Natural killer cell treated with Interleukin-12 subunit alpha and Interleukin-12 subunit beta and Interleukin-15 and Interleukin-18, amount 100 ng/mL, for 72 hours (primary cell): Measurements from ENCODE around the gene MXI1. TPM values are rescaled to one million over a fixed set of nuclear protein-coding genes. Genes with fewer than 3 reads are reported as not detected.

Experiments
- ATAC-seq, 2 donors: fragments of 150-1000 bp; cut with Tn5 transposase in 1 of 2; sonication (Bioruptor Pico), chemical (Tn5 transposase) in 1 of 2; 2 replicates each; pipeline ENCODE4 v1.10.0; 2021
- DNase-seq: peaks from one replicate; pipeline ENCODE4 v3.0.0; 2022; ENCODE audit warnings: low spot score
- H3K27ac Mint-ChIP-seq, 2 donors: 1 replicate in 1 of 2; 2 replicates in 1 of 2; pipeline ENCODE4 v1.8.0; 2022; ENCODE audit warnings: mixed read lengths in 2 of 2, mild to moderate bottlenecking in 1 of 2, moderate library complexity in 1 of 2
- H3K27me3 Mint-ChIP-seq, 2 donors: 1 replicate in 1 of 2; 2 replicates in 1 of 2; pipeline ENCODE4 v1.8.0; 2022; ENCODE audit warnings: mixed read lengths in 2 of 2
- H3K36me3 Mint-ChIP-seq: one replicate; pipeline ENCODE4 v1.8.0; 2022; ENCODE audit warnings: mixed read lengths
- H3K4me1 Mint-ChIP-seq, 2 donors: 1 replicate in 1 of 2; 2 replicates in 1 of 2; pipeline ENCODE4 v1.8.0; 2022; ENCODE audit warnings: low read depth in 2 of 2, mixed read lengths in 2 of 2, mild to moderate bottlenecking in 1 of 2
- H3K4me3 Mint-ChIP-seq: one replicate; pipeline ENCODE4 v1.8.0; 2022; ENCODE audit warnings: mixed read lengths
- H3K9me3 Mint-ChIP-seq: 2 replicates; pipeline ENCODE4 v1.8.0; 2022; ENCODE audit warnings: mixed read lengths
- total RNA-seq, 2 donors: library from RNA; stranded (reverse); gene quantifications; one replicate each; pipeline ENCODE4 v1.2.3, GENCODE V29; 2022

Gene MXI1
- total RNA-seq, 2 donors from 2014 or later, result 6.4 to 7.3 TPM

DNA sequence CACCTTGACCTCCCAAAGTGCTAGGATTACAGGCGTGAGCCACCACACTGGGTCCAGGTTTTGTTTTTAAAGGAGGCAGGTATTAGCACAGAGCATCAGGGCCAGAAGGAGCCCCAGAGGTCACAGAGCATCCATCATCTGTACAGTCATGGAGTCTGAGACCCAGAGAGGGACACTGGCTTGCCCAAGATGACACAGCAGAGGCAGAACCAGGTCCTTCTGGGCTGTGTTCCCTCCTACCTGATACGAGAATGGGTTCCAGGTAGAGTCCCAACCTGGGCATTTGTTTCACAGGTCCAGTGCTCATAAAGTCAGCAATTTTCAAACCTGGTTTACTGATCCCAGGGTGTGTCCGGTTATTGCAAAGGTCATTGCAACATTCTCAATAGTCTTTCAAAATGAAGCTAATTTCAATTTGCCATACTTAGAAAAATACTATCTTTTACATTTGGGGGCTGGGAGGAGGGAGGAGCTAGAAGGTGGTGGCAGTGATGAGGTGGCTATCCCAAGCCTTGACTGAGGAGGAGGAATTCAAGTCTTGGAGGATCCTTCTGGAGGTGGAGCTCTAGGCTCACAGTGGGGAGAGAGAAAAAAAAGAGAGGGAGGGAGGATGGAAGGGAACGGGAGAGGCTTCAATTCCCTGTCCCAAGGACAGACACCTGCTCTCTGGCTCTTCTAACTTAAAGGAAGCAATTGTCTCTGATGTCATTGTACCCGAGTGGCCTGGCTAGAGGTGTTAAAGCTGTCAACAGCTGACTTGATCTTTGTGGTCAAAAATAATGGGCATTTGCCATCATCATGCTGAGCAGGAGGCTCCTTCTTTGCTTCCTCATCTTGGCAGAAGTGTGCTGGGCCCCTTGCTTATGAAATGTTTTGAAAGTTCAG lies 8.1 kb downstream of the MXI1 start:
- no peak overlapping the region for H3K4me3 Mint-ChIP-seq
- H3K9me3 Mint-ChIP-seq, result no peaks in the 10 kb centered on the region
- DNase-seq (no peak), ATAC-seq (no peak)
- H3K36me3 Mint-ChIP-seq, result no peaks in the 10 kb centered on the region
- H3K27me3 Mint-ChIP-seq, result peaks cover 32 to 37% of the 10 kb centered on the region in 2 donors
- H3K4me1 Mint-ChIP-seq, result peaks cover 14 to 21% of the 10 kb centered on the region in 2 donors
- H3K27ac Mint-ChIP-seq, result no peak overlapping the region

DNA sequence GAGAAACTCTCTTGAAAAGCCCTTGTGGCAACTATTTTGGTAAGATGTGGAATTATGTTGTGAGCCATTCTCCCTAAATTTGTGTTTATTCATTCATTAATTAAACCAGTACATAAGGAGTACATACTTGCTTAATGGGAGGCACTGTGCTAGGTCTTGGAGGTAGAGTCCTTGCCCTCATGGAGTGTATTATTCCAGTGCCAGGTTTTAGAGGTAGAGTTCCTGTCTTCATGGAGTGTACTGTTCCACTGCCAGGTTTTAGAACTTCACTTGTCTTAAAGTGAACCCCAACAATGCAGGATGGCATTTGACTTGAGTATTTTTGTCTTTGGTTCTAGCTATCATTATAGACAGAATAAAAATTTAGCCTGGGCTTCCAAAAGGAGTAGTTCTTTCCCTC lies 8.8 kb downstream of the MXI1 start:
- no peak overlapping the region for H3K27ac Mint-ChIP-seq
- ATAC-seq, result no peak

DNA sequence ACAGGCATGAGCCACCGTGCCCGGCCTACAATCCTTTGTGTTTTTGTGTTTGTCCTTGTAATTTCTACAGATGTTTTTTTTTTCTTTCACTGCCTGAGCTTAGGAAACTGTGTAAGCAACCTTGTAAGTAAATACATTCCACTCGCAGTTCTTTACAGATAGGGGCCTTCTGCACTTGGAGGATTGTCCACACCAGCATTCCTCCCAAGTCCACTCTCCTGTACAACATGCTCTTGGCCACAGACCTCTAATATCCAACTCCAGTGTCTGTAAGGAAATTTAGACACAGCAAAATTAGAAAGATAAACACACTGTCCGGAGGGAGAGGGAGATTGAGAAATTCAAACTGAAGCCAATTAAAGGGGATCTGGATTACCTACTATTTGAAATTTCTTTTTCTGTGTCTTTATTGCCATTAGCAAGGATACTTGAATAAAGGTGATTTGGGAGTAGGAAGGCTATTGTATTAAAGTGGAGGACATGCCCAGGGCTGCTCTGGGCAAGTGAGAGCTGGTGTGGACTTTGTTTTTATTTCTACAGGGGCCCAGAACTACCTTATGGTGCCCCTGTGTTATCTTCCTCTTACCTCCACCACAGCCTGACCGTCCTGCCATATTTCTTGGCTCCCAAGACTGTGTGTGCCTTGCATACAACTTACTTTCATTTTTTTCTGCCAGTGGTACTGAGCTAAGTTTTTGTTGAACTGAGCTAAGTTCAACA lies 9.7 kb downstream of the MXI1 start:
- H3K36me3 Mint-ChIP-seq, result no peaks in the 10 kb centered on the region
- peaks cover 11 to 16% of the 10 kb centered on the region in 2 donors for H3K4me1 Mint-ChIP-seq
- peaks cover 20 to 40% of the 10 kb centered on the region in 2 donors for H3K27me3 Mint-ChIP-seq
- no peak overlapping the region for H3K4me3 Mint-ChIP-seq
- ATAC-seq (no peak), DNase-seq (no peak)
- H3K9me3 Mint-ChIP-seq, result no peaks in the 10 kb centered on the region
- H3K27ac Mint-ChIP-seq, result no peak overlapping the region

More for the DNA sequence above, 8.8 kb downstream of the MXI1 start:
- Mint-ChIP-seq H3K36me3 (no peaks in the 10 kb centered on the region), H3K9me3 (no peaks in the 10 kb centered on the region), H3K4me1 (peaks cover 7 to 16% of the 10 kb centered on the region in 2 donors), H3K4me3 (no peak overlapping the region), H3K27me3 (peaks cover 29 to 37% of the 10 kb centered on the region in 2 donors)
- no peak for DNase-seq

DNA sequence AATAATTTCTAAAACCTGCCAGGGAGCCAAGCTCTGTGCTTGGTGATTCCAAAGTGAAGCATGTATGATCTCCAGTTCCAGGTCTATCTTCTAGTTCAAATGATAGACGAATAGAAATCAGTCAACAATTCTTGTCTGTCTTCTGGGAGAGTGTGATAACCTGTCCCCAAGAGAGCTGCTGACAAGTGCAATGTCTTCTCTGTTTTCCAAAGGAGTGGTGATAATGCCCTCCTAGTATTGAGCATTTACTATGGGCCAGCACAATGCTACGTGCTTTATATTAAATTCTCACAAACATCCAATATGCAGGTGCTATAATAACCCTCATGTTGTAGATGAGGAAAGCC lies 10.2 kb downstream of the MXI1 start:
- DNase-seq (no peak), ATAC-seq (no peak)
- peaks cover 12 to 14% of the 10 kb centered on the region in 2 donors for H3K4me1 Mint-ChIP-seq
- H3K4me3 Mint-ChIP-seq, result no peak overlapping the region
- no peaks in the 10 kb centered on the region for H3K9me3 Mint-ChIP-seq
- no peaks in the 10 kb centered on the region for H3K36me3 Mint-ChIP-seq
- peaks cover 19 to 39% of the 10 kb centered on the region in 2 donors for H3K27me3 Mint-ChIP-seq
- H3K27ac Mint-ChIP-seq, result no peak overlapping the region

DNA sequence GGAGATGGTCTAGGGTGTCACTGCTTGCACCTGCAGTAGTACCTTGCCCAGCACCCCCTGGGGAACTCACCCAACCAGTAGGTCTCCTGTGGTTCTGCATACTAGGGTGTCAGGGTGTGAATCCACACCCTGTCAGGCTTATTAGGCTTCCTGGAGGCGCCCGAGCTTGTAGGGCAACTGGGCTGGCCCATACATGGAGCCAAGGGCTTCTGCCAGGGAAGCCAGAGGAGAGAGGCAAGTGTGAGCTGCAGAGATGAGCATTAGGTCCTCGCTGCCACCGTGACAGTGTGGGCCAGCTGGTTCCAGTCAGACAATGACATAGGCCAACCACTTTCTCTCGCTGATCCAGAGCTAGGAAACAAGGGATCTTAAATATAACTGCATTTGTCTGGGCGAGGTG lies 11.2 kb downstream of the MXI1 start:
- Mint-ChIP-seq H3K4me3 (no peak overlapping the region), H3K27me3 (peaks cover 20 to 34% of the 10 kb centered on the region in 2 donors), H3K4me1 (peaks cover 14 to 15% of the 10 kb centered on the region in 2 donors), H3K27ac (no peak overlapping the region), H3K36me3 (no peaks in the 10 kb centered on the region), H3K9me3 (no peaks in the 10 kb centered on the region)
- no peak for DNase-seq
- ATAC-seq, result no peak

DNA sequence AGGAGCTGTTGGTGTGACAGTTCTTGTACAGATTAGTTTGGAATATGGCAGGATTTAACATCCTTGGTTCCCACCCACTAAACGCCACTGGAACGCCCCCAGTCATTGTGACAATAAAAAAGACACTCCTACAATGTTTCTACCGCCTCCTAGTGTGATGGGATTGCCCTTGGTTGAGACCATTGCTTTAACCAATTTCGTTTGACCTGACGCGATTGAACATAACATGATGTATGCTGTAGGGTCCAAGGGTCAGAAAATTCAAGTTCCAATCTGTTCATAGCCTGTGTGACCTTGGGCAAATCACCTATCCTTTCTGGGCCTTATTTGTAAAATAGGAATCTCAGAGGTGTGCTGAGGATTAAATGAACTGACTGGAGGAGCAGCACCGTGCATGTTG lies 12.5 kb downstream of the MXI1 start:
- Mint-ChIP-seq H3K36me3 (no peaks in the 10 kb centered on the region), H3K27me3 (peaks cover 27 to 37% of the 10 kb centered on the region in 2 donors), H3K9me3 (no peaks in the 10 kb centered on the region), H3K4me3 (no peak overlapping the region), H3K27ac (no peak overlapping the region), H3K4me1 (peaks cover 15% of the 10 kb centered on the region in 2 donors)
- DNase-seq, result no peak
- no peak for ATAC-seq

DNA sequence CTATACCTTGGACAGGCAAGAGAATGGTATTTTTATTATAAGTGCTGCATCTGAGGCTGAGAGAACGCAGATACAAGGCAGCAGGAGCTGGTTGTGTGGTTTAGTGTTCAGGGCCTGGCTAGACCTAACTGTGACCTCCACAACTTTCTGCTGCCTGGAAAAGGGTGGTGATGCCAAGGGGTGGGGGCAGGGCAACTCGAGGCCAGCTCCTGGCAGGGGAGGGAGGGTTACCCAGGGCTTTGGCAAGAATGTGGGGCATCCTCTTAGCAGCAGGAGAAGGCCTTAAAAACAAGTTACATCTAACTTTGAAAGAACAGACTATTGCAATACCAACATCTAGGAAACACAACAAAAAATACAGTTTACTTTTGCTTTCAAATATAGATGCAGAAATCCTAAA lies 13.0 kb downstream of the MXI1 start:
- Mint-ChIP-seq H3K4me3 (no peak overlapping the region), H3K36me3 (no peaks in the 10 kb centered on the region), H3K4me1 (peaks cover 19 to 20% of the 10 kb centered on the region in 2 donors), H3K27me3 (peaks cover 27 to 37% of the 10 kb centered on the region in 2 donors), H3K9me3 (no peaks in the 10 kb centered on the region), H3K27ac (no peak overlapping the region)
- DNase-seq (no peak), ATAC-seq (no peak)

DNA sequence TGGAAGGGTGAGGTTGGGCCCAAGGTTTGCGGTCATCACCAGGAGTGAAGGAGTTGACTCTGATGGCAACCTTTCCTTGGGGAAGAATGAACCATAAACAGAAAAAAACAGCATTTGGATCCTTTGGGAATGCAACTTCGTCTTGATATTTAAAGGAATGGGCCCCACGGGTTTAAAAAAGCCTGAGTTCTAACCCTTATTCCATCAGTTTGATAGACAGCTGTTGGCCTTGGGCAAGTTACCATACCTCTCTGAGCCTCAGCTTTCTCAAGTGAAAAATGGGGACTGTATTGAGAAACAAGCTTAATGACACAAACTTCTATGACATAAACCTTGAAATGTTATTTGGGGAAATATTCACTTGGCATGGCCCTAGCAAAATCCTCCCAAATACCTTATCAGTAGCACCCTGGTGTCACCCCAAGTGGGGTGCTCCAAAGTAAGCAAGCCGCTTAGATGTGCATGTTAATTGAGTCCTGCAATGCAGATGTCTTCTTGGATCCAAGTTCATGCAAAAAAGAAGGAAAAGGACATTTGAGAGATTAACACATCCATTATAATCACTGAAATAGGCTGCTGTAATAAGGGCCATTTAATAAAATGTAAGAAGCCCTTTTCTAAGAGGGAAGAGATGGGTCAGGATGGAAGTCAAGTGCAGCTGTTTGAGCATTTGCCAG lies 13.8 kb downstream of the MXI1 start:
- Mint-ChIP-seq H3K4me1 (peaks cover 22% of the 10 kb centered on the region in 2 donors), H3K27ac (peak overlapping the region in 1 of 2 donors; percentile 8), H3K9me3 (no peaks in the 10 kb centered on the region), H3K27me3 (peaks cover 20 to 30% of the 10 kb centered on the region in 2 donors), H3K36me3 (no peaks in the 10 kb centered on the region), H3K4me3 (peak overlapping the region; percentile 46)
- DNase-seq (no peak), ATAC-seq (no peak)

DNA sequence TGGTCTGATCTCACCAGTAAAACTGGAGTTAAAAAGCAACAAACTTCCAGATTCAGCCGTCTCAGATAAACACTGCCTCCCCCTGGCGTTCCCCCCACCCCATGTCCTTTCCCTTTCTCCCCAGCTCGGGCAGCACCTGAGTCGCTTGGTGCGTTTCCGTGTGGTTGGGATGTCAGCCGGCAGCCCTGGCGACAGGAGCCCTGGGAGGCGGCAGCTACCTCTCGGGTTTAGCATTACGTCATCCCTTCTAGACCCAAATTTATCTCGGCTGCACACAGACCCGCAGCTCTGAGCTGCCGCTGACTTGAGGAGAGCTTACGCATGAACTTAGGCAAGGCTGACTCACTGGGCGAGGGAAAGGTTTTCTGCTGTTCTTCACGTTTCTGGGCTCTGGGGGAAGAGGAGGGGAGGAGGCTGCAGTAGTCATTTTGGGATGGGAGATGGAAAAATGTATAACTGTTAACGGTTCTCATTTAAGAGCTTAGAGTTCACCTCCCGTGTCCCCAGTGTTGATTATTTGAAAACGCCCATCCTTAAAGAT lies 14.4 kb downstream of the MXI1 start:
- Mint-ChIP-seq H3K9me3 (no peaks in the 10 kb centered on the region), H3K27me3 (peaks cover 18 to 29% of the 10 kb centered on the region in 2 donors), H3K4me1 (peaks cover 22% of the 10 kb centered on the region in 2 donors), H3K4me3 (peak overlapping the region; percentile 46), H3K36me3 (no peaks in the 10 kb centered on the region), H3K27ac (peak overlapping the region; percentile 8 to 42)
- ATAC-seq, result peak in 1 of 2 donors; percentile 57
- peak; percentile 73 for DNase-seq

DNA sequence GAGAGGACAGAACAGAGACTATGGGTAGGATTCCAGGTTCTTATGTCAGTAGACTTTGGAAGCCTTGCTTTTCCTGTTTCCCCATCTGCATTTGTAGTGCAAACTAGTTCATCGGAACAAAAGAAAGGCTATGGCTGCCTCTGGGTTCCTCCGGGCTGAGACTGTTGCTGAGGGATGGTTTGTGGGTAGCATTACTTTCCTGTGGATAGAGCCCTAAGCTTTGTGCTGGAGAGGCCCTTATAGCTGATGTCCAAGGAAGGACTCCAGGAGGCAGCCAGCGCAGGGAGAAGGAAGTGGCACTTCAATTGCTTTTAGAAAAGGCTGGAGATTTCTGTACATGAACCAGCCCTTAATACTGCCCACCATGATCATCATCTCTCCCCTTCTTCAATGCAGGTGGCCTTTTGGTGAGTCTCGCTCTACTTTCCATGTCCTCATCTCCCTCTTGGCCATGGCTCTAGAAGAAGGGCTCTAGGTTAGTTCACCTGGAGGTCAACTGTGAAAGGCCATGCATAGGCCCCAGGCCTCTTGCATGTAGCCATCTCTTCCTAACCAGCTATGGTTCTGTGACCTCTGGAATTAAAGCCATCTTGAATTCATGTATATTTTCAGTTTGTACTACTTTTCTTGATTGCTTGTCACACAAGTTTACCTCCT lies 15.4 kb downstream of the MXI1 start:
- no peak for DNase-seq
- Mint-ChIP-seq H3K27me3 (peaks cover 18 to 21% of the 10 kb centered on the region in 2 donors), H3K4me1 (peaks cover 27 to 28% of the 10 kb centered on the region in 2 donors), H3K36me3 (no peaks in the 10 kb centered on the region), H3K4me3 (peak overlapping the region; percentile 46), H3K27ac (no peak overlapping the region), H3K9me3 (no peaks in the 10 kb centered on the region)
- no peak for ATAC-seq

DNA sequence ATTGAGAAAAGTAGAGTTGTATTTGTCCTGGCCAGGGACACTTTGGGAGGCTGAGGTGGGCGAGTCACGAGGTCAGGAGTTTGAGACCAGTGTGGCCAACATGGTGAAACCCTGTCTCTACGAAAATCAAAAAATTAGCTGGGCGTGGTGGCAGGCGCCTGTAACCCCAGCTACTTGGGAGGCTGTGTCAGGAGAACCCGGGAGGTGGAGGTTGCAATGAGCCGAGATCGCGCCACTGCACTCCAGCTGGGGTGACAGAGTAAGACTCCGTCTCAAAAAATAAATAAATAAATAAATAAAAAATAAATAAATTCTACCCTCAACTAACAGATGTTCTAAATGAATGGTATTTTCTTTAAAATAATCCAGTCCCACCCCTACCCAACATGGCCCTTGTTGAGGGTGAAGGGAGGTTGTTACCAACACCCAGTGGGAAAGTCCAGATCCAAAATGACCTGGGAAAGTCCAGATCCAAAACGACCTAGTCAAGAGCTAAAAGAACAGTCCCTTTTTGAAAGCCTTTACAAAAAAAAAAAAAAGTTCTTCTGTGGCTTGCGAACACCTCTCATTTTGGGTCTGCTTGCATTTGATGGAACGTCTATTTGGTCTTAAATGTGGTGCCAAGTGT lies 16.0 kb downstream of the MXI1 start:
- ATAC-seq (no peak), DNase-seq (no peak)
- H3K27me3 Mint-ChIP-seq, result peaks cover 18 to 19% of the 10 kb centered on the region in 2 donors
- H3K36me3 Mint-ChIP-seq, result no peaks in the 10 kb centered on the region
- no peaks in the 10 kb centered on the region for H3K9me3 Mint-ChIP-seq
- H3K4me3 Mint-ChIP-seq, result peak overlapping the region; percentile 25
- H3K4me1 Mint-ChIP-seq, result peaks cover 27 to 29% of the 10 kb centered on the region in 2 donors
- no peak overlapping the region for H3K27ac Mint-ChIP-seq

DNA sequence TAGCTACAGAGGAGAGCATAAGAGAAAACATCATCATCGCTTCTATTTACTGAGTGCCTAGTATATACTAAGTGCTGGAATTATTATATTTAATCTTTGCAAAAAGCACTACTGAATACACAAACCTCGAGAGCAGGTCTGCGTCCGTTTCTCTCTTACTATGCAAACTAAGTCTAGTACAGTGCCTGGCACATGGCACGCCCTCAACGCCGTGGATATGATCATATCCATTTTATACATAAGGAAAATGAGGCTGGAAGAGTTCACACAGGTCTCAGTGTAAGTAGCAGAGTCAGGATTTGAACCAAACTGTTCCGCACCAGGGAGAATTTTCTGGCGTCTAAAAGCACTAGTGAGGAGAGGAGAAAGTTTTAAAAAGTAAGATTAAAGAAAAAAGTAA lies 17.6 kb downstream of the MXI1 start:
- H3K27ac Mint-ChIP-seq, result peak overlapping the region; percentile 36 to 76
- ATAC-seq (no peak), DNase-seq (no peak)
- H3K4me3 Mint-ChIP-seq, result peak overlapping the region; percentile 94
- peaks cover 18 to 19% of the 10 kb centered on the region in 2 donors for H3K27me3 Mint-ChIP-seq
- H3K36me3 Mint-ChIP-seq, result no peaks in the 10 kb centered on the region
- H3K9me3 Mint-ChIP-seq, result no peaks in the 10 kb centered on the region
- peaks cover 27 to 29% of the 10 kb centered on the region in 2 donors for H3K4me1 Mint-ChIP-seq

DNA sequence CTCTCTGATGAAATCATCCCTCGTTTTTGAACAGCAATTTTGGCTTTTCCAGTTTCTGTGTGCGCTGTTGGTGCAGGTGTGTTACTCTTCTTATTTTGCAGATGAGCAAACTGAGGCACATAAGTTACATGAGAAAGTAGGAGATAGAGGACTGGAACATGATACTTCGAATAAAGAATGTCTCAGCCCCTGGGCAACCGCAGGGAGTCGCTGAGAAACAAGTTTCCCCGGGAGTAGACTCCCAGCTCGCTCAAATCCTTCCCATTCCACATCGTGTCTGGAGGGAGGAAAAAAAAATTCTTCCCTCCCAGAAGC lies 18.0 kb downstream of the MXI1 start:
- H3K36me3 Mint-ChIP-seq, result no peaks in the 10 kb centered on the region
- H3K4me3 Mint-ChIP-seq, result peak overlapping the region; percentile 94
- H3K4me1 Mint-ChIP-seq, result peaks cover 27 to 29% of the 10 kb centered on the region in 2 donors
- DNase-seq (no peak), ATAC-seq (no peak)
- H3K27me3 Mint-ChIP-seq, result peaks cover 18 to 21% of the 10 kb centered on the region in 2 donors
- no peaks in the 10 kb centered on the region for H3K9me3 Mint-ChIP-seq
- peak overlapping the region; percentile 36 to 76 for H3K27ac Mint-ChIP-seq
